D721Med (cell line): ENCODE data around the gene USP48.

Experiments
- DNase-seq: peaks from one replicate; pipeline ENCODE4 v3.0.0; 2011; ENCODE audit warnings: low spot score; ENCODE audit not compliant: insufficient read length
- FAIRE-seq: peaks from 2 replicates; lab custom pipeline; 2011; peaks lifted over from hg19 to GRCh38; lab: Jason Lieb, UNC
- TF ChIP-seq, protein P1 (sequence below): IDR thresholded peaks from 2 replicates; pipeline ENCODE4 v1.5.1; 2012; ENCODE audit warnings: mild to moderate bottlenecking, control low read depth; ENCODE audit not compliant: insufficient read depth; ENCODE audit errors: missing control alignments

The USP48 gene

DNA sequence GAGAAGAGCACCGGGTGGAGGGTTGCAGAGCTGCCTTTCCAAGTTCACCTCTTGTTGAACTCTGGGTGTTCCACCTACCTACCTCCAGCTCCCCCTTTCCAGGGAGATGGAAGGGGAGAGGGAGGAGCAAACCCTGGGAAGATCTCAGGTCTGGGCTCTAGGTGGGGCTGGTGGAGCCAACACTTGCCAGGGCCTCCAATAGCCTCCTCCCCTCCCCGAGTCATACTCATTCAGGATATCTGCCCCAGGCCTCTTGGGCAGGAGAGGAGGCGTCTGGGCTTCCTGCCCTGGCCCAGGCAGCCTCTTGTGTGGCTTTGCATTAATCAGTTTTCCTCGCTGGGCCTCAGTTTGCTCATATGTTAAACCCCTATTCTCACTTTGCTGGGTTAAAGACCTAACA, 127.2 kb downstream of the USP48 start:
- TF ChIP-seq, protein P1, sequence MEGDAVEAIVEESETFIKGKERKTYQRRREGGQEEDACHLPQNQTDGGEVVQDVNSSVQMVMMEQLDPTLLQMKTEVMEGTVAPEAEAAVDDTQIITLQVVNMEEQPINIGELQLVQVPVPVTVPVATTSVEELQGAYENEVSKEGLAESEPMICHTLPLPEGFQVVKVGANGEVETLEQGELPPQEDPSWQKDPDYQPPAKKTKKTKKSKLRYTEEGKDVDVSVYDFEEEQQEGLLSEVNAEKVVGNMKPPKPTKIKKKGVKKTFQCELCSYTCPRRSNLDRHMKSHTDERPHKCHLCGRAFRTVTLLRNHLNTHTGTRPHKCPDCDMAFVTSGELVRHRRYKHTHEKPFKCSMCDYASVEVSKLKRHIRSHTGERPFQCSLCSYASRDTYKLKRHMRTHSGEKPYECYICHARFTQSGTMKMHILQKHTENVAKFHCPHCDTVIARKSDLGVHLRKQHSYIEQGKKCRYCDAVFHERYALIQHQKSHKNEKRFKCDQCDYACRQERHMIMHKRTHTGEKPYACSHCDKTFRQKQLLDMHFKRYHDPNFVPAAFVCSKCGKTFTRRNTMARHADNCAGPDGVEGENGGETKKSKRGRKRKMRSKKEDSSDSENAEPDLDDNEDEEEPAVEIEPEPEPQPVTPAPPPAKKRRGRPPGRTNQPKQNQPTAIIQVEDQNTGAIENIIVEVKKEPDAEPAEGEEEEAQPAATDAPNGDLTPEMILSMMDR, result no peak
- no peak for DNase-seq
- no peak for FAIRE-seq

DNA sequence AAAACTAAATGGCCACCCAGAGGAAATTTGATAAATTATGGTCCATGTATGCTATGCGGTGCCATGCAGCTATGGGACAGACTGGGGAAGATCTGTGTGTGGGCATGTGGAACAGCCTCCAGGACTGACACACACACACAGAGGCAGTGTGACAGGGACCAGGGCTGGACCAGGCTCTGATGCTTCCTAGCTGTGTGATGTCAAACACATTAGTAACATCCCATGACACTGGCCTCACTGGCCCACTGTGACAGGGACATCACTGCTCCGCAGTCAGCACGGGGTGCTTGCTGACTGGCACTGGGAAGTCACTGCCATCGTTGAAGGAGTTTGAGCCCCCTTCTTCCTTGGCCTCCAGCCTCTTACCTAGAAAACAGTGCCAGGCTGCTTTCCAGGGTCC, 127.7 kb downstream of the USP48 start:
- no peak for DNase-seq
- TF ChIP-seq, protein P1, result no peak
- FAIRE-seq, result no peak

DNA sequence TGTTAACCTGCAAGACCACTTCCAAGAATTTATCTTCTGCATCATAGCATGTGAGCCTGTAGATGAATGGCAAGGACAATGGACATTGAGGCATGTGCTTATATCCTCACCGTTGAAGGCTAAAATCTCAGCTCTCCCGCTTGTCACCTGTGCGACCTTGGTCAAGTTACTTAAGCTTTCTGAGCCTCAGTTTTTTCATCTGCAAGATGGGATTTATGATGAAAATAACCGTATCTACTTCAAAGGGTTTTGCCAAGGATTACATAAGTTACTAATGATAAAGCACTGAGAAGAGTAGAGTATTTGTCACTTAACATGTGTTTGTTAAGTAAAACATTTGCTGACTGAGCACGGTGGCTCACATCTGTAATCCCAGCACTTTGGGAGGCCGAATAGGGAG, 128.7 kb downstream of the USP48 start:
- DNase-seq (no peak), FAIRE-seq (no peak)
- TF ChIP-seq, protein P1, result no peak

DNA sequence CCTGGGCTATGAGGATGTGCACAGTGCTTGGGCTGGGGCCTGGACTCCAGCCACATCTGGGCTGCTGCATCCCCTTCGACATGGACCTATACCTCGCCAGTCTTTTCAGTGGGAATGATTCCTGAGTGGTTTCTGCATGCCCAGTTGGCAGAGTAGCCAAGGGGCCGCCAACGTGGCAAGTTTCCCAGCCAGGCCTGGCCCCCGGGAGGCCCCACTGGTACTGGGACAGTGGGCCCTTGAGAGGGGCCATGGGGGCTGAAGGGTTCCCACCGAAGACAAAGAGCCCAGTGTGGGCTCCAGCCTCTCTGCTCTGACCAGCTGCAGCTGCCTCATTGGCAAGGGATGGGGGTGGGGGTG, 129.2 kb downstream of the USP48 start:
- FAIRE-seq (no peak), DNase-seq (no peak)
- TF ChIP-seq, protein P1, result no peak

DNA sequence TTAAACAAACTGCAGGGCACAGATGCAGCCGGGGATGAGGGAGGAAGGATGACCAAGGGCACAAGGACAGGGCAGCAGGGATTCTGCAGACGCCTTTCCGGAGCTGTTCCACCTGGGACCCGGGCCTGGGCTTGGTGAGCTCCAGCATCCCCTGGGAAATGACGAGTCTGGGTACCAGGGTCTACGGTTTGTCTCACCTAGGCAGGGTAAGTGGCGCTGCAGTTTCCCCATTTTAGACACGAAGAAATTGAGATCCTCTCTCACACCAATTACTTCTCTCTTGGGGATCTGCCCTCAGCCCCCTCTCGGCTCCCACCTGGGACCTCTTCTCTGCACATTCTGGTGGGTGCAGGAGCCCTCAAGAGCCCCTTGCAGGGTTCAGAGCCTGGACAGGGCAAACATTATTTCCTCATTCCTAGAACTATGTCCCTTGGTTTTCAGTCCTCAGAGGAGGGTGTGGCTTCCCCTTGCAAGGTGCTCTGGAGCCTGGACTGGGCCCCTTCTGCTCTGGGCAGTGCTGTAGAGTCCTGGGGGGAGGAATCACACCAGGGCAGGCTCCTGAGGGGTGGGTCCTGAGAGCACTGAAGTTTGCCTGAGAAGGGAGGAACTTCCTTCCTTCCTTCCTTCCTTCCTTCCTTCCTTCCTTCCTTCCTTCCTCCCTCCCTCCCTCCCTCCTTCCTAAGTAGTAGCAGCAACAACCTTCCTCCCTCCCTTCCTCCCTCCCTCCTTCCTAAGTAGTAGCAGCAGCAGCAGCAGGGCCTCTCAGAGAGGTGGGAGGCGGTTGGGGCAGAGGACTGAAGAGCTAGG, 129.8 kb downstream of the USP48 start:
- DNase-seq (no peak), FAIRE-seq (no peak)
- TF ChIP-seq, protein P1, result no peak

DNA sequence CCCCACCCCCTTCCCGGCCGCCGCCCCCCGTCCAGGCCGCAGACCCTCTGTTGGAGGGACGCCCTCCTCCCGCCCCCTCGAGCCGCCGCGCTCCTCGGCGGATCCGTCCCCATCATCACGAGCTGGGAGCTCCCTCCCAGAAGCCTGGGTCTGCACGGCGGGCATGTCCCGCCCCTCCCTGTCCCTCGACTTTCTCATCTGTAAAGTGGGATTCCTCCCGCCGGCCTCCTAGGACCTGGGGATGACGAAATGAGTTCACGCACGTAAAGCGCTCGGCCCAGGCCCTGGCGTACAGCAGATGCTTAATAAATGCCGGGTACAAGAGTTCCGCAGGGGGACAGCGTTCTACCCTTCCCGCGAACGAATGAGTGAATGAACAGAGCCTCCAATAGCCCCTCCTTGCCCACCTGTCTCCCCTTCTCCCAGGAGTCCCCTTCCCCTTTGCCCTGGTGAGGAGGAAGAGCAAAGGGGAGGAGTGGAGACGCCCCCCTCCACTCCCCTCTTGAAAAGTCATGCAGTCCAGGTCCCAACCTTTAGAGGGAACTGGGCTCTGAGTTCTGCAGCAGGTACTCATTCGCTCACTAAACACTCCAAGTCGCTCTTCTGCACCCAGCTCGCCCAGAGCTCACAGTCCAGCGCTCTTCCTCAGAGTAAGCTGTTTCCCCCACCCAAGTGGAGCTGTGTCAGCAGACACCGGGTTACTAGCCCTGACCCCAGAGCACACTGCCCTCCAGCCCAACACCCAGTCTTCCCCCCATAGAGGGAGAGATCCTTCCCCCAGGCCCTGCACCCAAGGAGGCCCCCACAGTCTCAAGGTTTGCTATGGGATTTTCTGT, 130.6 kb downstream of the USP48 start:
- DNase-seq, result no peak
- TF ChIP-seq, protein P1, result no peak
- FAIRE-seq, result no peak
